Testis (tissue), 2 donors: ENCODE measurements around the gene TMOD2.

Experiments used
- CTCF ChIP-seq, 3 experiments: fragments of 450-650 bp in 2 of 3; fragments of 200-600 bp in 1 of 3; sonication (generic) in 1 of 3; IDR thresholded peaks; one replicate each; pipeline ENCODE4 v1.5.1; 2016 to 2019; ENCODE audit warnings: antibody characterized with exemption in 3 of 3, mild to moderate bottlenecking in 2 of 3, moderate library complexity in 1 of 3
- POLR2A ChIP-seq: fragments of 450-650 bp; IDR thresholded peaks from one replicate; pipeline ENCODE4 v1.6.1; 2017; ENCODE audit warnings: antibody characterized with exemption, mild to moderate bottlenecking, moderate library complexity

GRCh38 chr15:51706291-51706690 lies 45.1 kb upstream of the TMOD2 start:
- no peak for TF ChIP-seq CTCF (IDR thresholded peaks at IDR 0.05)
- no peak for TF ChIP-seq POLR2A
